Measurements from ENCODE around the gene KCNQ4.
A peak's percentile ranks its signal among the peaks of the same experiment; 100 is the strongest.

KCNQ4 gene

GRCh38 chr1:40861224-40862003, 77.8 kb downstream of the KCNQ4 start:
- DNase-seq (ENCODE audit: low read depth in 2 of 2) = no peak

- peak; percentile 92 for DNase-seq (ENCODE audit: low read depth in 2 of 2)
Observed at GRCh38 chr1:40862008-40862863, 78.6 kb downstream of the KCNQ4 start, which contains the start of gene CITED4. Gene CITED4, minus strand, starts transcription at chr1:40862363. Its CDS starts 236 bp downstream, at chr1:40862127.

- no peak for DNase-seq (ENCODE audit: low read depth in 2 of 2)
Observed at GRCh38 chr1:40868051-40868723, 84.6 kb downstream of the KCNQ4 start.

GRCh38 chr1:40870135-40870728, 86.6 kb downstream of the KCNQ4 start:
- no peak for DNase-seq (ENCODE audit: low read depth in 2 of 2)

GRCh38 chr1:40872276-40872675, 88.7 kb downstream of the KCNQ4 start:
- no peak for DNase-seq (ENCODE audit: low read depth in 2 of 2)

GRCh38 chr1:40873863-40874472, 90.4 kb downstream of the KCNQ4 start:
- no peak for DNase-seq (ENCODE audit: low read depth in 2 of 2)

- DNase-seq (ENCODE audit: low read depth in 2 of 2) = no peak
Observed at GRCh38 chr1:40876436-40876761, 92.8 kb downstream of the KCNQ4 start.

GRCh38 chr1:40876891-40877290, 93.3 kb downstream of the KCNQ4 start:
- no peak for DNase-seq (ENCODE audit: low read depth in 2 of 2)

GRCh38 chr1:40877698-40878097, 94.1 kb downstream of the KCNQ4 start:
- DNase-seq (ENCODE audit: low read depth in 2 of 2) = no peak

- DNase-seq (ENCODE audit: low read depth in 2 of 2) = no peak
Observed at GRCh38 chr1:40878906-40879305, 95.3 kb downstream of the KCNQ4 start.

- DNase-seq (ENCODE audit: low read depth in 2 of 2) = no peak
Observed at GRCh38 chr1:40879482-40880175, 96.0 kb downstream of the KCNQ4 start.

- DNase-seq (ENCODE audit: low read depth in 2 of 2) = no peak
Observed at GRCh38 chr1:40880813-40881549, 97.4 kb downstream of the KCNQ4 start.

- no peak for DNase-seq (ENCODE audit: low read depth in 2 of 2)
Observed at GRCh38 chr1:40884055-40884795, 100.6 kb downstream of the KCNQ4 start.

- DNase-seq (ENCODE audit: low read depth in 2 of 2) = no peak
Observed at GRCh38 chr1:40886318-40887011, 102.9 kb downstream of the KCNQ4 start.

GRCh38 chr1:40887012-40887378, 103.4 kb downstream of the KCNQ4 start:
- no peak for DNase-seq (ENCODE audit: low read depth in 2 of 2)

- DNase-seq (ENCODE audit: low read depth in 2 of 2) = no peak
Observed at GRCh38 chr1:40887652-40888051, 104.1 kb downstream of the KCNQ4 start.

Data from stimulated activated CD8-positive, alpha-beta memory T cell treated with anti-CD3 and anti-CD28 coated beads, Interleukin-2, amount 100 ng/mL, for 1 hour (primary cell).